Stimulated activated CD4-positive, alpha-beta T cell treated with anti-CD3 and anti-CD28 coated beads, Interleukin-4, amount 100 ng/mL, for 1 hour (primary cell): Measurements from ENCODE around the gene NTRK2.
A peak's percentile ranks its signal among the peaks of the same experiment; 100 is the strongest.

Experiments
- DNase-seq: peaks from one replicate; pipeline ENCODE4 v3.0.0-alpha.2; 2020

NTRK2 gene

GRCh38 chr9:84742261-84742660 is 72.7 kb downstream of the NTRK2 start:
- no peak for DNase-seq

- no peak for DNase-seq
Measured at GRCh38 chr9:84744195-84744594, 74.7 kb downstream of the NTRK2 start.

DNA sequence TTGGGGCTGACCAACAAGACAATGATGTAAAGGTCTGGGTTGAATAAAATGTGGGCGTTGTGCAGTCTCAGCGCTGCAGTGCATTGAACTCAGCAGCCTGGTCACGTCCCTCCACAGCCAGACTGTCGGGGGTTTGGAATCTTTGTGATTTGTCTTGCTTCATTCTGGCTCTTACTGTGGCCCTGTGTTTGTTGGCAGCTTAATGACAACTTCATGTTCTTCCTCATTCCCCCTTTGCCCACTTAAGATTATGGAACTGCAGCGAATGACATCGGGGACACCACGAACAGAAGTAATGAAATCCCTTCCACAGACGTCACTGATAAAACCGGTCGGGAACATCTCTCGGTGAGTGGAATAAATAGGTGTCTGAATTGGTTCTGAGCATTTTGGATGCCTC is 75.2 kb downstream of the NTRK2 start:
- no peak for DNase-seq

GRCh38 chr9:84748112-84748511 is 78.6 kb downstream of the NTRK2 start:
- DNase-seq, result no peak

DNA sequence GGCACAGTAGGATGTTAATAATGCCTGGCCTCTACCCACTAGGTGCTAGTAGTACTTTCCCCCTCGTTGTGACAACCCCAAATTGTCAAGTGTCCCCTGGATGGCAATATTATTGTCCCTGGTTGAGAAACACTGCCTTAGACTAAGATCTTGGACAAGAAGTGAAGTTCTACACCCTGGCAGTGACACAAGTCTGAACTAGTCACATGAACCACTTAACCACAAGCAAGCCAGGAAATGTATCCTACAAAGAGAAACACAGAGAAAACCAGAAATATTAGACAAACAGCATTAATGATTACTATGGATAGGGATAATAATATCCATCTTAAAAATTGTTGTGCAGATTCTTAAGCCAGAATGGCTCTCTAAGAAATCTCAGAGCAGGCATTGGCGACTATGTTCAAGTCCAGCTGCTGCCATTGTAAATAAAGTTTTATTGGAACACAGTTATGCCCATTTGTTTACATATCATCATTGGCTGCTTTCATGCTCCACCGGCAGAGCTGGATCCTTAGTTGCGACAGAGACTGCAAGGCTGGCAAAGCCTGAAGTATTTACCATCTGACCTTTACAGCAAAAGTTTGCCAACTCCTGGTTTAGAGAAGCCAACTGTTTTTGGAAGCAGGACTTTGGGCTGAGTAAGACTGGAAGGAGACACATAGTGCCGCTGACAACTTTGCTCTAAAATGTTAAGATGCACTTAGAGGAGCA is 80.8 kb downstream of the NTRK2 start:
- no peak for DNase-seq

GRCh38 chr9:84751921-84752320 is 82.4 kb downstream of the NTRK2 start:
- no peak for DNase-seq

- DNase-seq, result no peak
Measured at GRCh38 chr9:84754461-84754860, 84.9 kb downstream of the NTRK2 start.

DNA sequence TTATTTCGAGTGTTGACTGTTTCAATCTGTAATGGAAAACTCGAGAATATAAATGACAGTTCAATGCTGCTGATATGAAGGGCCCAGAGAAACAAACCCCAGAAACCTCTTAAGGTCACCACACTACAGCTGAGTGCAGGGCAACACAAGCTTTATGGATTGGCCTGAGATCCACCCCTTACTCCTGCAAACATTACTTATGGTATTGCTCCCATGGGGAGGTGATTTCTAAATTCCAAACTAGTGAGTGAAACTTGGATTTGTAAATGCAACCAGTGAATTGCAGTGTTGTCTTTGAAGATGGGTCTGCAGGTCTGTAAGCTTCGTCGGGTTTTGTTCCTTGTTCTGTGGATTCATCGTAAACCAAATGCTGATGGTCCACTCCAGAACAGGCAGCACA is 85.4 kb downstream of the NTRK2 start:
- DNase-seq, result no peak

DNA sequence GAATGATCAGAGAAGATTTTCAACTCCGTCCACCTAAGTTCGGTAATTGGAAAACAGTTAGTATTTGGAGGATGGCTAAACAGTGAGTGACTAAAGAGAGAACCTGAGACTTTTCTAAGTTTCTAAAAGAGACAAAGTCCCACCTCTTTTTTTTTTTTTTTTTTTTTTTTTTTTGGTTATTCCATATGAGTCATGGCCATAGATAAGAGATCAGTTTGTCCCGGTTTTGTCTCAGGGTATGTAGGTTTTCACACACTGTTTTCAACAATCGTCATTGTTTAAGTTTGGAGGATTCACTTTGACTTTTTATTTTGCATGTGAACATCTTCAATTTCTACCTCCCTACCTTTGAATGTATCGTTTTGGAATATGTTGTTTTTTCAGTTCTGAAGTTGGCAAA is 85.9 kb downstream of the NTRK2 start:
- no peak for DNase-seq

- DNase-seq, result no peak
Measured at GRCh38 chr9:84756171-84756570, 86.6 kb downstream of the NTRK2 start.

GRCh38 chr9:84756731-84757130 is 87.2 kb downstream of the NTRK2 start:
- DNase-seq, result no peak

DNA sequence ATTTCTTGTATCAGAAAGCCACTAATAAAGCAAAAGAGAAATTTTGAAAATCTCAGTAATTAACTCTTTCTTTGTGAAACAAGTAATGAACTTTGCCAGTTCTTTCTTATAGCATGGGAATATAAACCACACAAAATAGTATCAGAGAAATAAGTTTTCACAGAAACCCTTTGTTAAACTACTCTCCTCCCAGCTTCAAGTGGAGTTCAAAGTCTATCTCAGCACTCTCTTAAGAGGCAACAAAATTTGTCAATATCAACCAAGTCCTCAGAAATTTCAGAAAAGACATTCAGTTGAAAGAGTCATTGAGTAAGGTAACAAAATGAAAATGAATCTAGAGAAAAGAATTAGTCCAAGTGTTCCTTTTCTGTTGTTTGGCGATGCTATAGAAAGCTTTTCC is 89.3 kb downstream of the NTRK2 start:
- no peak for DNase-seq

DNA sequence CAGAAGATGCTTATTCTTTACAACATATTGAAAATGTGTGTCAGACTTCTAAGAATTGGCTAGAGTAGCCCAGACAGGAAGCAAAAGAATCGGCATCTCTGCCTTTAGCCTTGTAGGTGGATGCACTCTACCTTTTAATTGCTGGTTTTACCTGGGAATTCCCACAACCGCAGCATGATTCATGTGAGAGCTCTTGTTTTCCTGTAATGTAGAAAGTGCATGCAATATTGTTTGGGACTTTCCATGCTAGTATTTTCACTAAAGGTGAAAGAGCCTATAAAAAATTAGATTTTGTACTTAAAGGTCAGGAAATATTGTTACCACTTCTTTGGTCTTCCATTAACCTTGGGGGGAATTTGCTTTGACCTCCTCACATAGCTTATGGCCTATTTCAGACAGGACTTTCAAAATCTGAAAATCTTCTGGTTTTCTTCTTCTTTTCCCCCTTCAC is 89.8 kb downstream of the NTRK2 start:
- DNase-seq, result peak; percentile 9

GRCh38 chr9:84759804-84760203 is 90.3 kb downstream of the NTRK2 start:
- no peak for DNase-seq

DNA sequence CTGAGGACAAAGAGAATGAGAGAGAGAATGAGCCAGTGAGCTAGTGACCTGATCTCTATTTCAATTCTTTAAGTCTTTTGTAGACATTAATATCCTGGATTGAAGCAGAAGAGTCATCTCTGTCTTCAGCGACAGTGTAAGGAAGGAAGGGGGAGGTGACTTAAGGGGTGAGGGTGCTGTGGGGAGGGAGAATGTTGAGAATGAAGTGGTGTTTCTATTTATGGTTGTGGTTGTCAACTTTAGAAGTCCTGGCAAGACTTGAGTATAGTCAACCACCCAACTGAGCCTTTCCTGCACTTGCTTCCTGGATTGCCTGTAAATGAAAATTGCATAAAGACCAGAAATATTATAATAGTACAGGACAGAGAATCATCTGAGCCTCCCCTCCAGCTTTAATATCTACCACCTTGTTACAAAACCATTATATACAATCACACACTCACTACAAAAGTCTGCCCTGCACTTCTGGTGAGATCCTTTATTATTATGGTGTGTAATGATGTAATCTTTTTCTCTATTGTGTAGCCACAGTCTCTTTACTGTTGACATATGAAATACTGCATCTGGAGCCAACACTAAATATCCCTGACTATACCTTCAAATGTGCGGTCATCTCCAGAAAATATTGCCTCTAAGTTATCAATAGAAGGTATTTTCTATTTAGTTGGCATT is 91.7 kb downstream of the NTRK2 start:
- DNase-seq, result no peak

GRCh38 chr9:84772511-84772910 is 103.0 kb downstream of the NTRK2 start:
- DNase-seq, result no peak

DNA sequence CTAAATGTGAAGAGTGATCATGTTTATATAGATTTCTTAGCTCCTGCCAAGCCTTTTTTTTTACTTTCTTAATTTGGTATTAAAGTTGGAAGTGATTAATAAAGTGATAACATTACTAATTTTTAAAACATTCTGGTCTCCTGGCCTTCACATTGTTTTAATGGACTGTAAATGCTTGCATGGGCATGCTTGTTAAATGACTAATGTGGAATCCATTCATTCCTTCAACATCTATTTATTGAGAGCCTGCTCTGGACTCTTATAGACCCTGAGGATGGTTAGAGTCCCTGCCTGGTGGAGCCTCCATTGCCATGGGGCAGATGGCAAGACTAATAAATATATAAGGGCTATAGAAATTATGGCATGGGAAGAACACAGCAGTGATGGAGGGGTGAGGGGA is 103.5 kb downstream of the NTRK2 start:
- DNase-seq, result no peak

GRCh38 chr9:84775056-84775643 is 105.6 kb downstream of the NTRK2 start:
- DNase-seq, result no peak

DNA sequence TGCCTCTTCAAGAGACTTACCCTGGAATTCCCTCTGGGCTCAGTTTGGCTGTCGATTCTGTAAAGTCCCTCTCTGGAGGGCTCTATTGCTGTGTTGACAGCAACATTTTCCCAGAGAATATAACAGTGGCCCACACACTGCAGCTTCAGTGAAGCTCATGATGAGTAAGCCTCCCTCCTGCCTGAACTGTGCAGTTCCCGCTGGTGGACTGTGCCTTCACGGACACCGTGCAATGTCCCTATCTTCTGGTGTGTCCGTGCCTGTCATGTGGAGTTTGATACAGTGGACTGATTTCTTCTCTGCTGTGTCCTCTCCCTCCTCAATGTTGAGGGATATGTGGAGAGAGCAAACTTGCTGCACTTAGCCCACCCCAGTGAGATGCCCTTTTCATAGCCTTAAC is 109.0 kb downstream of the NTRK2 start:
- no peak for DNase-seq

- DNase-seq, result no peak
Measured at GRCh38 chr9:84779883-84780282, 110.4 kb downstream of the NTRK2 start.

DNA sequence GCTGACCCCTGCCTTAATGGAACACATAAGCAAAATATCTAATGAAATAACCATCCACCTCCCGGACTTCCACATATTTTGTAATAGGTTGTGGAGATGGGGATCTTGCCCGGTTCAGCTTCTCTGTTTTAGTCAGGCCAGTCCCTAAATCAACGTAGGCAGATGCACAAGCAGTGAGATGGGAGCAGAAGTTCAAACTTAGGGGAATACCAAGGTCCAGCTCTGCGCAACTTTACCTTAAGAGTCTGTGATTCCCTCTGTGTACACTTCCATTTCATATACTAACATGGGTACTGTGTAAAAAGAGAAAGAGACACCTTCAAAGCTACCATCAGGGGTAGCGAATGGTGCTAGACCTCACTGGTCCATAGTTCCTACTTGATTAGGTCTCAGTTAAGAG is 110.9 kb downstream of the NTRK2 start:
- no peak for DNase-seq

DNA sequence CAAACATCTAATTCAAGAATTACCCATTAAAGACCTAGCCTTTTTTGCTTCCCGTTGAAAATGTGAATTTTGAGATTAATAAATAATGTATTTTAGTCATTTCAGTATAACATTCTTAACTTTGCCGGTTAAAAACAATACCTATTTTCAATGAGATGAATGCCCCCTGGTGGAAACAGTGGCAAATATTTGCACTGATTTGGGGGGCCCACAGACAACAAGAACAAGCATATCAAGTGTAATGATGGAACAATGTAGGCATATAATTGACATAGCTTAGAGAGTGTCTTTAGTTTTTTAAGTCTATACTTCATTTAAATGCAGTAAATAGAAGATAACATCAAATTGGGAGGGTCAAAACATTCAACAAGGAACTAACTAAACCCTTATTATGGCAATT is 111.9 kb downstream of the NTRK2 start:
- no peak for DNase-seq

GRCh38 chr9:84781931-84782866 is 112.7 kb downstream of the NTRK2 start:
- DNase-seq, result no peak
